ENCODE data around the gene GCNT1.

Gene GCNT1

GRCh38 chr9:76500061-76500460 lies 41.1 kb downstream of the GCNT1 start:
- no peak overlapping the region for H3K4me3 ChIP-seq (ENCODE audit: low read depth, low read length)
- no peak for DNase-seq (ENCODE audit: low read depth)
- TF ChIP-seq CTCF (IDR thresholded peaks at IDR 0.05; ENCODE audit: low read depth, low read length, missing control alignments) = no peak

GRCh38 chr9:76502746-76503145 lies 43.8 kb downstream of the GCNT1 start:
- TF ChIP-seq CTCF (IDR thresholded peaks at IDR 0.05; ENCODE audit: low read depth, low read length, missing control alignments) = no peak
- H3K4me3 ChIP-seq (ENCODE audit: low read depth, low read length) = no peak overlapping the region
- no peak for DNase-seq (ENCODE audit: low read depth)

GRCh38 chr9:76510041-76510440 lies 51.1 kb downstream of the GCNT1 start:
- no peak for DNase-seq (ENCODE audit: low read depth)
- H3K4me3 ChIP-seq (ENCODE audit: low read depth, low read length) = no peak overlapping the region
- TF ChIP-seq CTCF (IDR thresholded peaks at IDR 0.05; ENCODE audit: low read depth, low read length, missing control alignments) = no peak

- no peak overlapping the region for H3K4me3 ChIP-seq (ENCODE audit: low read depth, low read length)
- no peak for DNase-seq (ENCODE audit: low read depth)
- no peak for TF ChIP-seq CTCF (IDR thresholded peaks at IDR 0.05; ENCODE audit: low read depth, low read length, missing control alignments)
Observed at GRCh38 chr9:76510446-76510845, 51.5 kb downstream of the GCNT1 start.

GRCh38 chr9:76512826-76513225 lies 53.8 kb downstream of the GCNT1 start:
- TF ChIP-seq CTCF (IDR thresholded peaks at IDR 0.05; ENCODE audit: low read depth, low read length, missing control alignments) = no peak
- DNase-seq (ENCODE audit: low read depth) = no peak
- H3K4me3 ChIP-seq (ENCODE audit: low read depth, low read length) = no peak overlapping the region

GRCh38 chr9:76516350-76516749 lies 57.4 kb downstream of the GCNT1 start:
- no peak overlapping the region for H3K4me3 ChIP-seq (ENCODE audit: low read depth, low read length)
- TF ChIP-seq CTCF (IDR thresholded peaks at IDR 0.05; ENCODE audit: low read depth, low read length, missing control alignments) = no peak
- DNase-seq (ENCODE audit: low read depth) = no peak

GRCh38 chr9:76516871-76517270 lies 57.9 kb downstream of the GCNT1 start:
- TF ChIP-seq CTCF (IDR thresholded peaks at IDR 0.05; ENCODE audit: low read depth, low read length, missing control alignments) = no peak
- no peak overlapping the region for H3K4me3 ChIP-seq (ENCODE audit: low read depth, low read length)
- DNase-seq (ENCODE audit: low read depth) = no peak

Measured in GM12864 (cell line).